Kidney capillary endothelial cell (primary cell): Measurements from ENCODE around the gene PARS2.

Source experiments
- DNase-seq: peaks from one replicate; pipeline ENCODE4 v3.0.0-alpha.2; 2018; ENCODE audit warnings: low spot score

PARS2 gene

DNA sequence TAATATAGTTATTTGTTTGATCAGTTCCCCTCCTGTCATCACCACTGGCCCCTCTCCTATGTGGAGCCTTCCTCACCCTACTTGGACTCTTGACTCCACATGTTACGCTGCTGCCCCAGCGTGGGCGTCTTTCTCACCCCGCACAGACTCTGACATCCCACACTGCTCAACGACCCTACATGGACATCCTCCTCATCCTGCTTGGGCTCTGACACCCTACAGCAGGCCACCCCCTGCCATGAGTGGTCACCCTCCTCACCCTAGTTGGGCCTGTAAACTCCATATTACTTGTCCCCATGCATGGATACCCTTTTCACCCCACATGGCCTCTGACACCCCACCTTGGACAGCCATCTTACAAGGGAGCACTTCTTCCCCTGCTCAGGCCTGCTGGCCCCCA, 27.6 kb downstream of the PARS2 start:
- DNase-seq: no peak

DNA sequence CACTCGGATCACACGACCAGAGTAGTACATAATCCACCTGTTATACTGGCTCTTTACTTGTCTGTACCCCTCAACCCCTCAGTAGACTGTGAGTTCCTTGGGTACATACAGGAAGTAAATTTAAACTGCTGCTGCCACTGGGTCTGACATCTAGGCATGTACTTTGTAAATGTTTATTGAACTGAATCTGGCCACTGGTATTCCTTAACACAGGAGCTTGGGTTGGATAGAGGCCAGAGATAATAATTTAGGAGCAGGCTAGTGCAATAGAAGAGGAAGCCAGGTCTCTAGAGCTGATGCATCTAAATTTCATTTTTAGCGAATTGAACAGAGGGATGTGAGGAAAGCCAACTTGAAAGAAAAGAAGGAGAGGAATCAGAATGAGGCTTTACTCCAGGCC, 36.3 kb downstream of the PARS2 start:
- DNase-seq: no peak

DNA sequence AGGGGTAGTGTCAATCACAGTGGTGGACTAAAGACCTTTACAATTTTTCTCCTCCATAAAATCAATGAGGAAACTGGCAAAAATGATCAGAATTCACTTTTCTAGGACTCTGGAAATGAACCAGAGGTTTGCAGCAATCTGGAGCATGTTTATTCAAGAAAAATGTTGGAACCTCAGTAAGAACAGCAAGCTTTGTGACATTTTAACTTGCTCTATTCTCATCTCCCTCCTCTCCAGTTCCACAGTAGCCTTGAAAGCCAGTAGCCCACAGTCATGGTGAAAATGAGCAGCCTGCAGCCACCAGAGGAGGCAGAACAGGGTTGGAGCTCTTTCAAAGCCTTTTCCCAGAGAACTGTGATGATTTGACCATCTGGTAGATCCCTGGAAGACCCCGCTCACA, 39.6 kb downstream of the PARS2 start:
- no peak for DNase-seq

DNA sequence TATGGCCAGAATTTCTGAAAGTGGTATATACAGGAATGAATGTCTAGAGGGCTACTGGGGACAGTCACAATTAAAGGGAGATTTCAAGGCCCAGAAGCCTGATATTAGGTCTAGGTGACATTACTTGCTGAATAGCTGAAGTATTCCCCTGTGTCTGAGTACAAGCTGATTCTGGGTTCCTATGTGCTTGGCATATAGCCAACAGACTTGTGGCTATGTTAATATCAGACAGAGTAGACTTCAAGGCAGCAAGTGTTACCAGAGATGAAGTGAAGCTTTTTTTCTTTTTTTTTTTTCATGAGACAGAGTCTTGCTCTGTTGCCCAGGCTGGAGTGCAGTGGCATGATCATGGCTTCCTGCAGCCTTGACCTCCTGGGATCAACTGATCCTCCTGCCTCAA, 40.3 kb downstream of the PARS2 start:
- DNase-seq: no peak

DNA sequence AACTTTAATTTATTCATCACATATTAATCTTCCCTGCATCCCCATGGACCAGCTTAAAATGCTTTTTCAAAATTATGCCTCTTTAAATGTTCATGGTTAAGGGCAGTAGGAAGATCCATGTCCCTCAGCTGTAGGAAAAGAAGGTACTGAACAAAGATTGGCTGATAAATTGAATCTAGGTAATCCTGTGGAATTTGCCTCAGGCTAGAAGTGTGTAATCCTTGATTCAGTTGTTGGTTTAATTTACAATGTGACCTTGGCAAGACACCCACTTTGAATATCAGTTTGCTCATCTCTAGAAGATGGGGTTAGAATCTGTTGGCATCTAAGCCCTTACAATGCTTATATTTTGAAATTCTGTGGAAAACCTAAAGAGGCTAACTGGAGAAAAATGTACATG, 42.6 kb downstream of the PARS2 start:
- no peak for DNase-seq

DNA sequence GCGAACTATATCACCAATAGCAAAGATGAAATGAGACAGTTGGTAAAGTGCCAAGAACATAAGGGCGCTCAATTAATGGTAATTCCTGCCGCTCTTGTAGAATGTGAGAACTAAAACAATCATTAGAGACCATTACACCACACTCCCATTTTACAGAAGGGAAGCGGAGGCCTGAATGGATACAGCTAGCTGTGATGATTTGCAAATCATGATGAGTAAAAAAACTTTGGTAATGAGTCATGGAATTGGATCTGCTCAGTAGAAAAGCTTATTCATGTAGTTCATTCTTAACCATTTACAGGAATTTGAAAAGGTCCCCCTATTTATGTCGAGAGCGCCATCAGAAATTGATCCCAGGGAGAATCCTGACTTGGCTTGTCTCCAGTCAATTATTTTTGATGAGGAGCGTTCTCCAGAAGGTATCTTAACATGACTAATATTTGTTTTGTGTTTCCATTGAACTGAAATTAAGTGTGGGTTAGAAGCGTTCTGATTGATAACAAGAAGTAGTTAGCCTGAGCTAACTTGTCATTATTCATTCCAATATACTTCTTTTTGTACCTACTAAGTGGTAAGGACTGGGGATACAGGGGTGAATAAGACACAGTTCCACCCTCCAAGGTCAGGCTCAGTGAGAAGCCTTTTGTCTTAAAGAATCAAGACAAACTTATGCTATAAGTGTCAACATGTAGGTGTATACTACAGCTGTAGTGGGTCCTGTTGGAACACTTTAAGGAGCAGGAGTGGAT, 47.9 kb downstream of the PARS2 start:
- DNase-seq: peak; percentile 44

DNA sequence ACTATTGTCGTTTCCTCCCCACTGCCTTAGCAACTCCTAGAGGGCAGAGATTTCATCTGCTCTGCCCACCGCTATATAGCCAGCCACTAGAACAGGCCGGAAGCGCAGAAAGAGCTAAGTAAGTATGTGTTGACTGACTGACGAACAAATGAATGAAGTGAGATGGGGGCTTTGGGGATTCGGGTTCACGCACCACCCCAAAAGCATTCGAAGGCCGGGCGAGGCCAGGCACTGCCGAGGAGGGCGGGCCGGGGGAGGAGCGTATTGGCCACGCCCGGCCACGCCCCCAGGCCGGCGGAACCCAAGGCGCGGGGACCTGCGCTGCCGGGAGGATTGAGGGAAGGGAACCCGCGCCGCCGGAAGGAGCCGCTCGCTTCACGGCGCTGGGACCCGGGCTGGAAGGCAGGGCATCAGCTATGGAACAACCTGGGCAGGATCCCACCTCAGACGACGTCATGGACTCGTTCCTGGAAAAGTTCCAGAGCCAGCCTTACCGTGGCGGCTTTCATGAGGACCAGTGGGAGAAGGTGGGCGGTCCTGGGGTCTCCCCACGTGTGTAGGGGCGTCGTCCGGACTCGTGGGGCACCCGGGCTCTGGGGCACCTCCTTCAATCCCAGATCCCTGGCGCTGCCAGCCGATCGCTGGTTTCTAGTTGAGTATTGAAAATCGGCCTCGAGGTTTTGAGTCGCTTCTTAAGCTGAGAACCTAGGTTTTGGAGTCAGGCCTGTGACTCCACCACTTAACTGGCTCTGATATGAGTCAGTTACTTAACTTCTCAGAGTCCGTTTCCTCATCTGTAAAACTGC, 48.6 kb downstream of the PARS2 start, which contains the start of gene TTC4:
Gene TTC4 (plus strand): TSS at position 369 of the 806 bp plus-strand sequence. CDS start 48 bp downstream, at position 417.
- peak; percentile 82 for DNase-seq

DNA sequence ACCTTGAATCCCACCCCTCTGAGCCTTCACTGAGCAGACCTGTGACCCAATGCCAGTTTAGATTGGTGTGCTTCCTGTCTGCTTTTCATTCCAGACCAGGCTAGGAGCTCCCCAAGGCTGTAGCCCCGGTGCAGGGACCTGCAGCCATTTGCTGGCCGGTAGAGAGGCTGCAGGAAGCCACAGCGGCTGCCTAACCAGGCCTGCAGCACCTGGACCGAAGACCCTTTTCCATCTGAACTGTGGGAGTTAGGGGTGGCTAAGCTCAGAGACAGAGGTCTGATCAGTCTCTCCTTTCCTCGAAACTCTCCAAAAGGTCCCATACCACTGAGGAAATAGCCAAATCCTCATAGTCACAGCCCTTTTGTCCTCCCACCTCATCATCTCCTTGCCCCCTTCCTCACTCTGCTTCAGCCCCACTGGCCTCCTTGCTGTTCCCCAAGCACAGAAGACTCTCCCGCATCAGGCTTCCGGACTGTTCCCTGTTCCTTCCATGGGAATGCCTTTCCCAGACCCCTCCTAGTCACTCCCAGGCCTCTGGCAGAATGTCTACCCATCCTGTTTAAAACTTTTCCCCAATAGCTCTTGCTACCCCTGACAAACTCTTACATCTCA, 49.3 kb downstream of the PARS2 start:
- DNase-seq: no peak

DNA sequence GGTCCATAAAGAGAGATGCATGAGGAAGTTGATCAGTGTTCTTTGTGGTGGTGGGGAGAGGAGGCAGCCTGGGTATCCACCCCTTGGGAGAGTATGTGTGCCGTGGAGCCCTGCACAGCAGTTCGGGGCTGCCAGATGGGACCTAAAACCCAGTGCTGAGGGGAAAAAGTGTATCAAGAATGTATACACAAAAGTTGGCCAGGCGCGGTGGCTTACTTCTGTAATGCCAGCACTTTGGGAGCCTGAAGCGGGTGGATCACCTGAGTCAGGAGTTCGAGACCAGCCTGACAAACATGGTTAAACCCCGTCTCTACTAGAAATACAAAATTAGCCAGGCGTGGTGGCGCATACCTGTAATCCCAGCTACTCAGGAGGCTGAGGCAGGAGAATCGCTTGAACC, 52.8 kb downstream of the PARS2 start:
- no peak for DNase-seq

DNA sequence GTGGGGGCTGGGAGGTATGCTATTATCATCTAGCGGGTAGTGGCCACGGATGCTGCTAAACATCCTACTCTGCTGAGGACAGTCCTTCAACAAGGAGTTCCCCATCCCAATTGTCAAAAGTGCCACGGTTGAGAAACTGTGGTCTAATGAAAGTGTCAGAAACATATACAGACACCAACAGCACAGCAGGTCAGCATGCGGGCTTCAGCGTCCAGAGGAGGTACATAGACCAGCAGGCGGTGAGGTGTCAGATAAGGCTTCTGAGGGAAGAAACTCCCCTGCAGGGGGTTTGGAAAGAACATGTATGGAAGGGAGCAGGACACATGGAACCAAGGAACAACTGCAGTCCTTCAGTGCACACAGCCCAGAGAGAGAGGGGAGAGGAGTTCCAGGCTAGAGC, 53.5 kb downstream of the PARS2 start:
- no peak for DNase-seq

DNA sequence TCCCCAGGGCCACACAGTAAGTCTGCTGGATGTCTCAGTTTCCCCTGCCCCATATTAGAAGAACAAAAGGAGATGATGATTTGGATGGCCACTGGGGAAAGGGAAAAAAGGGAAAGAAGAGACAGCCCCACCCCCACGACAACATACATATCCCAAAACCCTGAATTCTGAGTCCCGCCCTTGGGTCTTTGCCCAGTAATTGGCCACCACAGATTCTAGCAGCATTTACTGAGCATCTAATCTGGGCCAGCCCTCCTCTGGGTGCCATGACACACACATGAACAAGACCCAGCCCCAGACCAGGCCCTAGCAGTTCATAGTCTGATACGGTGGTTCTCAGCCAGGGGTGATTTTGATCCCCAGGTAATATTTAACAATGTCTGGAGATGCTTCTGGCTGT, 53.9 kb downstream of the PARS2 start:
- DNase-seq: no peak

DNA sequence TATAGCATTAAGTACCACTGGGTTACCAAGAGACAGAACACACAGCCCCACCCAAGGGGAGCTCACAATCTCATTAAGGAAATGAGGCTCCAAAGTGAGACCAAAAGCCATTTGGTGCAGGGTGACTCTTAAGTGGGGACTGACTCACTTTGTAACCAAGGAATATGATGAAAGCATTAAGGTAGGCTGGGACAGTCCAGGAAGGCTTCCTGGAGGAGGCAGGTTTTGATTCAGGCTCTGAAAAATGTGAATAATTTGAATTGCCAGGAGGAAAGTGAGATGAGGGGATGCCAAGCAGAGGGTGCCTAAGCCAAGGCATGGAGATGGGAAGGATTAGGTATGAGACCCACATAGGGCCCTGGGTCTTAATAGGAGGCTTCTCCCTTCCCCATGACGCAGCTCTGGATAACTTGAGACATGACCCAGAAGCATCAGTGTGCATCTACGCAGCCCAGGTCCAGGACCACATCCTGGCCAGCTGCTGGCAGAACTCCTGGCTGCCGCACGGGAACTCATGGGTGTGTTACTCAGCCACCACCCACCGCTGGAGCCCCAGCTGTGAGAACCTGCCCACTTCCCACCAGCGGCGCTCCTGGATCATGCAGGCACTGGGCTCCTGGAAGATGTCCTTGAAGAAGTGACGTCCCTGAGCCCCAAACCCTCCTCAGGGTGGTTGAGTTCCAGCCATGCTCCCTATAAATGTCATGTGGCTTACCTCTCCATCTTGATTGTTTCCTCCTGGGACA, 54.6 kb downstream of the PARS2 start:
- no peak for DNase-seq

DNA sequence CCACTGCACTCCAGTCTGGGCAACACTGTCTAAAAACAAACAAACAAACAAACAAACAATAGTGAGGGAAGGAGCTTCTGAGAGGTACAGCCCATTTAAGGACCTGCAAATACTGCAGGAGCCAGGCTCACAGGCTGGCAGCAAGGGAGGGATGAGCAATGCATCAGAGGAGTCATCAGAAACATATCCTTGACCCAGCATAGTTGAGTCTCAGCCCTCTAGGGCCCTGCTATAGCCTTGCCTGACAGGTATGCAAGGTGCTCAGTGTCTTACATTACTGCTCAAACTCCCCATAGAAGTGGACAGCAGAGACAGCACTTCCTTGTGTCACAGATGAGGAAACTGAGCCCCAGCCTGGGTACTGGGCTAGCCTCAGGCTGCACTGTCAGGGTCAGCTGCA, 55.9 kb downstream of the PARS2 start:
- DNase-seq: no peak
